Mucosa of descending colon (tissue), 3 donors: ENCODE data around the gene TNFRSF4. TPM values are rescaled to one million over a fixed set of nuclear protein-coding genes. Genes with fewer than 3 reads are reported as not detected.

Experiments
- ATAC-seq: fragments of 200-7000 bp; cut with Tn5 transposase; one replicate; pipeline ENCODE4 v1.9.1; 2020; ENCODE audit warnings: mild to moderate bottlenecking, moderate library complexity
- DNase-seq, 3 donors: peaks; one replicate each; pipeline ENCODE4 v3.0.0-alpha.2; 2020
- H3K36me3 ChIP-seq: fragments of 200-600 bp; one replicate; pipeline ENCODE4 v1.8.0; 2021; ENCODE audit warnings: low read depth, mild to moderate bottlenecking
- H3K4me1 ChIP-seq: fragments of 200-600 bp; one replicate; pipeline ENCODE4 v1.8.0; 2021; ENCODE audit warnings: low read depth, mild to moderate bottlenecking
- H3K4me3 ChIP-seq: fragments of 200-600 bp; one replicate; pipeline ENCODE4 v1.8.0; 2021; ENCODE audit warnings: mild to moderate bottlenecking
- H3K9me3 ChIP-seq: fragments of 200-600 bp; one replicate; pipeline ENCODE4 v1.8.0; 2021; ENCODE audit warnings: mild to moderate bottlenecking
- intact Hi-C, 2 donors: fragments of 100-400 bp; cut with DNase I in 1 of 2; cut with micrococcal nuclease in 1 of 2; formaldehyde crosslinking; loops; one replicate each; pipeline versions ENCODE4 v1.11.0 to v1.11.1; 2022; cut with DNase I, micrococcal nuclease
- total RNA-seq, 3 donors: library from RNA; stranded (reverse); fragmentation: NEBNext Ultra II Directional in 2 of 3; extraction: Animal tissue kit (Norgen Biotek cat#: 25700) in 2 of 3; gene quantifications; one replicate each; pipeline versions ENCODE4 v1.2.1 to v1.2.4, GENCODE V29; 2021 to 2023
- TF ChIP-seq, protein P1 (sequence below): fragments of 200-600 bp; IDR thresholded peaks from one replicate; pipeline ENCODE4 v1.8.0; 2022; ENCODE audit warnings: antibody characterized with exemption, mild to moderate bottlenecking
- donor health status: DM: no; HTN: no; CAD: no; lungs with moderate emphysema.
- donor health status: DM: no; HTN: no; CAD: no.
- donor health status: DM: no; HTN: yes; CAD: no.

The TNFRSF4 gene
- total RNA-seq, 3 donors from 2014 or later = 0.69 to 1.2 (median 0.80) TPM

DNA sequence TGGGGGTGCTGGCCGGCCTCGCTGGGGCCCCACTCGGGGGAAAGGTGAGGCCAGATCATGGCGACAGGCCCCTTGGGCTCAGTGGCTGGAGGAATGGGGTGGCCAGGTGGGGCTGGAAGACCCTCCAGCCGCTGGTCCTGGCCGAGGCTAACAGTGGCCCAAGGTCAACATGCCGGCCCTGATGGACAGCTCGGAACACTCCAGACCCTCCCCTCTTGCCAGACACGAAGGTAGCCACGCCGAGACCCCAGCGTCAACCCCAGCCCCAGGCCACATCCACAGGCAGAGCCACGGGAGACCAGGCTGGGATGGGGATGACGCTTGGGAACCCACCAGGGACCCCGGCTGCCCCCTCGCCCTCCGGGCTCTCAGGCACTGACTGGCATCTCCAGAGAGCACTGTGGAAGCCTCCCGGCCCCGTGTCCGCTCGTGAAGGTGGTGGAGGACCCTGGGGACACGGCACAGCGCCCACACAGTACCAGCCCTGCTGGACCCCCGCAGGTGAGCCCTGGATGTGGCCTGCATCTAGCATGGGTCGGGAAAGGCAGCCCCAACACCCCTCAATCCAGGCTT, 33.5 kb upstream of the TNFRSF4 start:
- Histone ChIP-seq H3K9me3 (no peaks in the 10 kb centered on the region), H3K4me1 (peaks cover 6% of the 10 kb centered on the region), H3K4me3 (no peak overlapping the region), H3K36me3 (no peaks in the 10 kb centered on the region)
- TF ChIP-seq, protein P1, sequence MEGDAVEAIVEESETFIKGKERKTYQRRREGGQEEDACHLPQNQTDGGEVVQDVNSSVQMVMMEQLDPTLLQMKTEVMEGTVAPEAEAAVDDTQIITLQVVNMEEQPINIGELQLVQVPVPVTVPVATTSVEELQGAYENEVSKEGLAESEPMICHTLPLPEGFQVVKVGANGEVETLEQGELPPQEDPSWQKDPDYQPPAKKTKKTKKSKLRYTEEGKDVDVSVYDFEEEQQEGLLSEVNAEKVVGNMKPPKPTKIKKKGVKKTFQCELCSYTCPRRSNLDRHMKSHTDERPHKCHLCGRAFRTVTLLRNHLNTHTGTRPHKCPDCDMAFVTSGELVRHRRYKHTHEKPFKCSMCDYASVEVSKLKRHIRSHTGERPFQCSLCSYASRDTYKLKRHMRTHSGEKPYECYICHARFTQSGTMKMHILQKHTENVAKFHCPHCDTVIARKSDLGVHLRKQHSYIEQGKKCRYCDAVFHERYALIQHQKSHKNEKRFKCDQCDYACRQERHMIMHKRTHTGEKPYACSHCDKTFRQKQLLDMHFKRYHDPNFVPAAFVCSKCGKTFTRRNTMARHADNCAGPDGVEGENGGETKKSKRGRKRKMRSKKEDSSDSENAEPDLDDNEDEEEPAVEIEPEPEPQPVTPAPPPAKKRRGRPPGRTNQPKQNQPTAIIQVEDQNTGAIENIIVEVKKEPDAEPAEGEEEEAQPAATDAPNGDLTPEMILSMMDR = no peak
- intact Hi-C loops = no loop called here
- DNase-seq = peak in 1 of 3 donors; percentile 44
- no peak for ATAC-seq

DNA sequence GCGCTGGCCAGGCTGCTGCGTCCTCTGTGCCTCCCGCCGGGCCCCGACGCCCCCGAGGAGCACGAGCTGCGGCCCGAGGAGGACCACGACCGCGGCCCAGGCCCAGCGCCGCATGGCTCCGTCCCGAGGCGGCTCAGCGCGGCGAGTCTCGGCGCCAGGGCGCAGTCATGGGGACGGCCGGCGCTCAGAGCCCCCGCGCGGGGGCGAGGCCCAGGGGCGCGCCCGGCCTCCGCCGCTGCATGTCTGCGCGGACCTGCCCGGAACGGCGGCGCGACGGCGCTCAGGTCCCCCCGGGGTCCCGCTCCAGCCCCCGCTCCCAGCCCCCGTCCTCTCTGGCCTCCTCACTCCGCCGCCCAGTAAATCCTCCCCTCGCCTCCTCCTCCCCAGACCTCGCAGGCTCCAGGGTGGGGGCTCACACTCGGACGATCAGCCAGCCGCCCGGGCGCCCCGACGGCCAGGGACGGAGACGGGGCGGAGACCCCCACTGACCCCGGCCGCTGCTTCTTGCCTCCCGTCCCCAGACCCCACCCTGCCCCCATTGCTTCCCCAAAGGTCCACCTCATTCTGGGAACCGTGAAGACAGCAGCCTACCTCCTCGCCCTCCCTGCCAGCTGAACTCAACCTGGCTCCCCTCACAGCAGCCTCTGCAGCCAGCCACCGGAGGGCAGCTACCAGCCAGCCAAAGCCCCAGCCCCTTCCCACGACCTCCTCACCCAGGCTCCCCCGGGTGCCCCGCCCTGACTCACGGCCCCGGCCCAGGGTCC, 32.8 kb upstream of the TNFRSF4 start, which contains the start of gene C1QTNF12:
TSS of gene C1QTNF12 (minus strand) at position 146 of the 764 bp plus-strand sequence. CDS start at position 114, 32 bp downstream.
- intact Hi-C loops = no loop called here
- H3K36me3 ChIP-seq = no peaks in the 10 kb centered on the region
- no peaks in the 10 kb centered on the region for H3K9me3 ChIP-seq
- H3K4me1 ChIP-seq = peaks cover 6% of the 10 kb centered on the region
- TF ChIP-seq, protein P1 = no peak
- no peak within 1 kb of the TSS for H3K4me3 ChIP-seq
- no peak for DNase-seq
- peak; percentile 13 for ATAC-seq

GRCh38 chr1:1245817-1246576, 32.0 kb upstream of the TNFRSF4 start:
- Histone ChIP-seq H3K36me3 (no peaks in the 10 kb centered on the region), H3K4me1 (peaks cover 6% of the 10 kb centered on the region), H3K9me3 (no peaks in the 10 kb centered on the region), H3K4me3 (no peak overlapping the region)
- DNase-seq = no peak
- no peak for ATAC-seq
- intact Hi-C loops = no loop called here
- TF ChIP-seq, protein P1 = no peak

DNA sequence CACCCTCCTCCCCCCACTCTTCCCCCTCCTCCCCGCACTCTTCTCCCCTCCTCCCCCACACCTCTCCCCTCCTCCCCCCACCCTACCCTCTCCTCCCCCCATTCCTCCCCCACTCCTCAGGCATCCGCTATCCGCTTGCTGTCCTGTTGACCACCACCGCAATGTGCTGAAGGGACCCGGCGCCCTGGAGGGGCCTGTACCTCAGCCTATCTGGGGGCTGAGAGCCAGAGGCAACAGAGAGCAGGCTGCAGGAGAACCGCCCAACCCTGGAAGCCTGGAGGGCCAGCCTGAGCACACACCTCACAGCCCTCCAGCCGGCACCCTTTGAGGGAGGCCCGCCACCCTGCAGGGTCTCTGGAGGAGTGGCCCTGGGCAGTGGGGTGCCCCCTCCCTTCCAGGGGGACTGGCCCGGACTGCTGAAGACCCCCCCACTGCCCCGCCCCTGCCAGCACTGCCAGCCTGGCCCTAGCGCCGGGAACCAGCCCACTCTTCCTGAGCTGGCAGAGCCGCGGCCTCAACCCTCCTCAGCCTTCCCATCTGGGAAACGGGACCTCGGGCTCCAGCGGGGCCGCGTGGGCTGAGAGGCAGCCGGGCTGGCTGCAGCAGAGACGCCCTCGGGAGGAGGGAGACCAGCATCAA, 31.3 kb upstream of the TNFRSF4 start:
- Histone ChIP-seq H3K4me1 (peaks cover 6% of the 10 kb centered on the region), H3K36me3 (no peaks in the 10 kb centered on the region), H3K4me3 (no peak overlapping the region), H3K9me3 (no peaks in the 10 kb centered on the region)
- no peak for DNase-seq
- TF ChIP-seq, protein P1 = no peak
- intact Hi-C loops = no loop called here
- ATAC-seq = no peak

DNA sequence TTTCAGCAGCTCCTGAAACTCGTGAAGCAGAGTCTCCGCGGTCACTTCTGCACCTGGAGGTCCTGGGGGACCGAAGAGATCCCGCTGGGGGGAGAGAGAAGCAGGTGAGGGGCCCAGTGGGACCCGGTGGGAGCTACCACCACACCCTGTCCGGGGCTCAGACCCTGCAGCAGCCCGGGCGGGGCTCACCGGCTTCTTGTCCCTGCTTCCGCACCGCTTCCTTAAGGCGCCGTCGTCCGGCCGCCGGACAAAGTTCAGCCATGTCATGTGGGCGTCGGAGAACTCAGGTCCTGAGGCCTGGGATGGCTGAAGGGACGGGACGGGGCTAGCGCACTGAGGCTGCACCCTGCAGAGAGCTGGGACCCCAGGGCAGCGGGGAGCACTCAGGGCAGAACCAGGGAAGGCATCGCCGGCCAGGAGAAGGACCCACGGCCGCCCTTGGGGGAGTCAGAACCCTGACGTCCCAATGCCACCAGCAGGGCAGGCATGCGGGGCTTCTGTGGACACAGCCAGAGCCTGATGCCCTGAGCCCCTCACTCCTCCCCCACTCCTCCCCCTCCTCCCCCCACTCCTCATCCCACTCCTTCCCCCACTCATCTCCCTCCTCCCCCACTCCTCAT, 30.3 kb upstream of the TNFRSF4 start:
- intact Hi-C loops = no loop called here
- H3K4me3 ChIP-seq = no peak overlapping the region
- TF ChIP-seq, protein P1 = no peak
- peaks cover 6% of the 10 kb centered on the region for H3K4me1 ChIP-seq
- no peaks in the 10 kb centered on the region for H3K9me3 ChIP-seq
- ATAC-seq (peak; percentile 90), DNase-seq (peak; percentile 78 to 81 (median 81))
- H3K36me3 ChIP-seq = no peaks in the 10 kb centered on the region
